ENCODE data around the gene TFF3.
"Not testable (repeated sequence)": the region's sequence is repeated elsewhere in the genome, so short reads cannot be mapped to it uniquely, and the experiment has no call there.

Gene TFF3

GRCh38 chr21:42296501-42296900 is 18.7 kb downstream of the TFF3 start:
- H3K4me3 ChIP-seq (replicated peaks; ENCODE audit: low read depth, low read length), result no peak overlapping the region
- TF ChIP-seq CTCF (IDR thresholded peaks at IDR 0.05; ENCODE audit: low read depth, low read length, missing control alignments), result no peak
- no peak for DNase-seq (ENCODE audit: extremely low read depth, low read depth)

GRCh38 chr21:42295845-42296244 is 19.4 kb downstream of the TFF3 start:
- DNase-seq (ENCODE audit: extremely low read depth, low read depth), result no peak
- no peak overlapping the region for H3K4me3 ChIP-seq (replicated peaks; ENCODE audit: low read depth, low read length)
- TF ChIP-seq CTCF (IDR thresholded peaks at IDR 0.05; ENCODE audit: low read depth, low read length, missing control alignments), result no peak

GRCh38 chr21:42294273-42294880 is 20.8 kb downstream of the TFF3 start:
- H3K4me3 ChIP-seq (replicated peaks; ENCODE audit: low read depth, low read length), result no peak overlapping the region
- TF ChIP-seq CTCF (IDR thresholded peaks at IDR 0.05; ENCODE audit: low read depth, low read length, missing control alignments), result no peak

GRCh38 chr21:42293649-42294272 is 21.4 kb downstream of the TFF3 start:
- TF ChIP-seq CTCF (IDR thresholded peaks at IDR 0.05; ENCODE audit: low read depth, low read length, missing control alignments), result no peak
- DNase-seq (ENCODE audit: extremely low read depth, low read depth), result no peak
- H3K4me3 ChIP-seq (replicated peaks; ENCODE audit: low read depth, low read length), result no peak overlapping the region

More at GRCh38 chr21:42294273-42294880, 20.8 kb downstream of the TFF3 start:
- DNase-seq (ENCODE audit: extremely low read depth, low read depth), result no peak

GRCh38 chr21:42292563-42293142 is 22.6 kb downstream of the TFF3 start:
- H3K4me3 ChIP-seq (replicated peaks; ENCODE audit: low read depth, low read length); DNase-seq (ENCODE audit: extremely low read depth, low read depth): not testable (repeated sequence)

- no peak overlapping the region for H3K4me3 ChIP-seq (replicated peaks; ENCODE audit: low read depth, low read length)
- TF ChIP-seq CTCF (IDR thresholded peaks at IDR 0.05; ENCODE audit: low read depth, low read length, missing control alignments), result no peak
- DNase-seq (ENCODE audit: extremely low read depth, low read depth), result no peak
These were observed 23.3 kb downstream of the TFF3 start for GRCh38 chr21:42291751-42292562.
